HG03354 (cell line): Measurements from ENCODE around the gene CSNK1D.
"Not testable (repeated sequence)": the region's sequence is repeated elsewhere in the genome, so short reads cannot be mapped to it uniquely, and the experiment has no call there.

ENCODE experiments used
- ATAC-seq: cut with Tn5 transposase; IDR thresholded peaks from one replicate; pipeline ENCODE4 v1.9.1; 2021; ENCODE audit warnings: mild to moderate bottlenecking; ENCODE audit not compliant: unreplicated experiment, poor library complexity, severe bottlenecking

Gene CSNK1D

DNA sequence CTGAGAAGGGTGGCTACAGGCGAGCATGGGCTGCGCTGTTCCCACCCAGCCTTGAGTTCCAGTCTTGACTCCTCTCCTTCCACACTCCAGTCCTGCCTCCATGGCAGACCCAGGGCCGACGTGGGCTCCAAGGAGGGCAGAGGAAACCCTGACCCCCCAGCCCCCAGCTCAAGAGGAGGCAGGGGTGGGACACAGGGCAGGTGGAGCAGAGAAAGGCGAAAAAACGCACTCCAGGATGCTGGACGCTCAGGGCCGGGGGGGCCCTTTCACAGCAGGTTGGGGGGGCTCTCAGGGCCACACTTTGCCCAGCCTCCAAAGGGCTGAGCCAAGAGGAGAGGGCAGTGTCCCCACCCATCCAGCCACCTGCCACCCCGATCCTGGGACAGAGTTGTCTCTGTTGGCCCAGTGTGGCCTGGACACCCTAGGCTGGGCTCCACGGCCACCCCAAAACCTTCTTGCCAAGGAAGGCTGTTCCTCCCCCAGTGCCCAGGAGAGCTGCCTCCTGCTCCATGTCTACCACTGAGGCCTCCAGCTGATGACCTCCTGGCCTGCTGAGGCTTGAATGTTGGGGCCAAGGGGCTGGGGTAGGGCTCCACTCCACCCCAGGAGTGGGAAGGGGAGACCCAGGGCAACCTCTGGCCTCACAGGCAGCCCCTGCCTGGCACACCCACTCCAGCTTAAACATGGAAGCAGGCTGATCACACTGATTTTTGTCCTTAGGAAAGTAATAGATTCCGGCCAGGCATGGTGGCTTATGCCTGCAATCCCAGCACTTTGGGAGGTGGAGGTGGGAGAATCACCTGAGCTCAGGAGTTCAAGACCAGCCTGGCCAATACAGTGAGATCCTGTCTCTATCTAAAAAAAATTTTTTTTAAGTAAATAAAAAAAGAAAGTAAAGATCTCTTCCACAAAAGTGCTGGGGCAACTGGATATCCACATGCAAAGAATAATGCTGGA, 53.5 kb downstream of the CSNK1D start:
- ATAC-seq = no peak

DNA sequence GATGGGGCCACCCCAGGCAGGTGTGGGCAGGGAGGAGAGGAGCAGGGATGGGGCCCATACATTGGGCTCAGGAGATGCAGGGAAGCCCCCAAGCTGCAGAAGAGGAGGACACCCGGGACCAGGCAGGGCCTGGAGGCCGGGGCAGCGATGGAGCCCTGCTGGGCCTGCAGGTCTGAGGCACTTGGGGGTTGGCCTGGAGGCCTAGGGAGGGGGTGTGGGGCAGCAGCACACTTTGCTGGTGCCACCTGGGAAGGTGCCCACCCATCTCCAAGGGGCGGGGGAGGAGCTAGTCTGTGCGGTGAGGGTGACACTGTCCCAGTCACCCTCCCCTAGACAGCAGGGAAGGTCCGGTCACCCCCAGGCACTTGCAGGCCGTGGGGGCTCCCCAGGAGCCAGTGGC, 54.4 kb downstream of the CSNK1D start:
- no peak for ATAC-seq

DNA sequence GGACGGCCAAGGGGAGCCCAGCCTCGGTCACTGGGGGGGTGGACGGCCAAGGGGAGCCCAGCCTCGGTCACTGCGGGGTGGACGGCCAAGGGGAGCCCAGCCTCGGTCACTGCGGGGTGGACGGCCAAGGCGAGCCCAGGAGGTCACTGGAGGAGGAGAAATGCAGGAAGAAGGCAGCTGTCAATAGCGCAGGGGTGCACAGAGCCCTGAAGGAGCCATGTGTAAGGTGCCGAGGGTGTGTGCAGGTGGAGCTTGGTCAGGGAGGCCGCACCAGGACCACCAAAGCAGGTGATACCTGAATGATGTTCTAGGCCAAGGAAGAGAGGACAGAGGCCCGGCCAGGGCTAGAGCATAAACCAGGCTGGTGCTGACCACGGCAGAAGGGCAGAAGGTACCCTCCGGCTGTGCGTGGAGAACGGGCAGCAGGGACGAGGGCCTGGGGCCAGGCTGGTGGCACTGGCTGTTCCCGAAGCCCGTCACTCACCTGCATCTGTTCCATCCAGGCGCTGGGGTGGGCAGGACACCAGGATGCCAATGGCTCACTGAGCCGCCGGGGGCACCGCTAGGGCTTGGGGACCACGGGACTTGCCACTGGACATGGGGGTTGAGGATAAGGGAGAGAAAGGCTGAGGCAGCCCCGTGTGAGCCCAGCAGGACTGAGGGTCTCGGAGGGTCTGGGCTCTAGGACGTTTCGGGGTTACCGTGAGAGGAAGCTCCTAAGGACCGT, 55.0 kb downstream of the CSNK1D start:
- no peak for ATAC-seq

DNA sequence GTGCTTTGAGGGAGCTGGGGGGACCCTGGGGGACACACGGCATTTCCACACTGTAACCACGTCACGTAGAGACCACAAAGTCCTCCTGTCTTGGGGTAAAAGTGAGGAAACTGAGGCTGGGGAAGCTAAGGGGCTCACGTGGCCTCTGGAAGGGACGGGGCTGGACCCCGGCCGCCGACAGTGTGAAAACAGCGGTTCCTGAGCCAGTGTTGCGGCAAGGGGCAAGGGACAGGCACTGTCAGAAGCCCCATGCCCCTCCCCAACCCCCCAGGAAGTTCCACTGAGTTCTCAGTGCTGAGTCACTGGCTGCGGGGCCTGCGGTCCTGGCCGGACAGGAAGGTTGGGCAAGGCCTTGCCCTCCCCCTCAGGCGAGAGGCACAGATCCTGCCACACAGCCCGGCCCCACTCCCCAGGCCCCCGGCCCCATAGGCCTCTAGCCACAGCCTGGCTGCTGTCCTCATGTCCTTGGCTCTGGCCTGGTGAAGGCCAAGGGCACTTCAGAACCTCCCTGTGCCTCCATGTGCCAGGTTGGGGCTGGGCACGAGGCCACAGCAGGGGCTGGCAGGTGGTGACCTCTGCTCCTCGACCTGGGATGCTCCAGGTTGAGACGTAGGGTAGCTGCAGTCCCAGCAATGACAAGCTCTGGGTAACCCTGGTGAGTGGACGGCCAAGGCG, 55.8 kb downstream of the CSNK1D start:
- no peak for ATAC-seq

DNA sequence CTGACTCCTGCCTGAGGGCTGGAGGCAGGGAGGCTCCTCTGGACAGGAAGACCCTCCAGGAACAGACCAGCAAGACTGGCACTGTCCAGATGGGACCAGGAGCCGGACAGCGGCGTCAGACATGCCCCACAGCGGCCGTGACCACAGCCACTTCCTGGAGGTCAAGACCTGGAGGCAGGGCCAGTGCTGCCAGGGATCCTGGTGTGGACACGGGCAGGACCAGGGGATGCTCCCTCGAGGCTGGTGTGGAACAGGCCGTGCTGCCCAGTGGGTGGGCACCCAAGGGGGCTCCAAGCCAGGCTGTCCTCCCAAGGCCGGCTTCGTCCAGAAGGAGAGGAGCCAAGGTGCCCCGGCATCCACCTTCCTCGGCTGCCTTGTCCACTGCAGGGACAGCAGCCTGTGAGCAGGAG, 56.4 kb downstream of the CSNK1D start:
- no peak for ATAC-seq

DNA sequence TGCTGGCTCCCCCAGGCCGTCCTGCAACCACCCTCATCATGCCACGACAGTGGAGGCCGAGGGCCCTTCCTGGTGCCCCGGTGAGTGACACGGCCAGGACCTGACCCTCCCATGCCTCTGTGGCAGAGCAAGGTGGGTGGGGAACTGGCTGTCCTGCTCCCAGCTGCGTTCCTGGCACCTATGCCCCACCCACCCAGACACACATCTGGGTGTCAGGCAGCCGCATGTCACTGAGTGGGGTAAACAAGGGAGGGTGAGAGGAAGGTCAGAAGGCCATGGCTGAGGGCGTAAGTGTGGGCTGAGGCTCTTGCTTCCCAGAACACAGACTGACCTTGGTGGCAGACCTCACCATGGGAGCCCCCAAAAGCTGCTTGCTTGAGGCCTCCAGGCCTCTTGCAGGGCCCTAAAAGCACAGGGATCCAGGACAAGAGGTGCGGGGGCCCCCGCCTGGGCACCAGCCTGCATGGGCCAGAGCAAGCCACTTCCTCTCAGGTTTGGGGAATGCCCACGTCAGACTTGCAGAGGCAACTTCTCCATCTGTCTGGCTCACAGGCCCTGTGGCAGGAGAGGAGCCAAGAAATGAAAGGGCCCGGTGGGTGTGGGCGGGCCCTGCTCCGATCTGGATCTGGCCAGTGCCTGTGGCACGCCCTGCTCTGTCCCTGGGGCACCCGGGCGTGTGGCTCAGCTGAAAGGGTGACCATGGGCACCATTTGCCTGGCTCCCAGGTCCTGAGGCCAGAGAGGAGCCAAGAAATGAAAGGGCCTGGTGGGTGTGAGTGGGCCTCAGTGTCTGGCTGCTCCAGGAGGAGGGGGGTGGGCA, 57.0 kb downstream of the CSNK1D start:
- ATAC-seq = no peak

DNA sequence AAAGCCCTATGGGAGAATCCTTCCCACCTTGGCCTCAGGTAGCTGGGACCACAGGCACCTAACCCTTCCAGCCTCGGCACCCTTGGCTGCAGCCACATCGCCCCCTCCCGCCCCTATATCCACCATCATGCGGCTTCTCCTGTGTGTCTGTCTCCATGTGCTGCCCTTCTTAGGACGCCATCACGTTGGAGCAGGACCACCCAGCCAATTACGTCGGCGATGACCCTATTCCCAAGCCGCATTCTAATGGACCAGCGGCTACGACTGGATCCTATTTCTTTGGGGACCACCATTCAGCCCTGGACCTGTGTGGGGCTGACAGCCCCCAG, 57.6 kb downstream of the CSNK1D start:
- ATAC-seq = no peak

DNA sequence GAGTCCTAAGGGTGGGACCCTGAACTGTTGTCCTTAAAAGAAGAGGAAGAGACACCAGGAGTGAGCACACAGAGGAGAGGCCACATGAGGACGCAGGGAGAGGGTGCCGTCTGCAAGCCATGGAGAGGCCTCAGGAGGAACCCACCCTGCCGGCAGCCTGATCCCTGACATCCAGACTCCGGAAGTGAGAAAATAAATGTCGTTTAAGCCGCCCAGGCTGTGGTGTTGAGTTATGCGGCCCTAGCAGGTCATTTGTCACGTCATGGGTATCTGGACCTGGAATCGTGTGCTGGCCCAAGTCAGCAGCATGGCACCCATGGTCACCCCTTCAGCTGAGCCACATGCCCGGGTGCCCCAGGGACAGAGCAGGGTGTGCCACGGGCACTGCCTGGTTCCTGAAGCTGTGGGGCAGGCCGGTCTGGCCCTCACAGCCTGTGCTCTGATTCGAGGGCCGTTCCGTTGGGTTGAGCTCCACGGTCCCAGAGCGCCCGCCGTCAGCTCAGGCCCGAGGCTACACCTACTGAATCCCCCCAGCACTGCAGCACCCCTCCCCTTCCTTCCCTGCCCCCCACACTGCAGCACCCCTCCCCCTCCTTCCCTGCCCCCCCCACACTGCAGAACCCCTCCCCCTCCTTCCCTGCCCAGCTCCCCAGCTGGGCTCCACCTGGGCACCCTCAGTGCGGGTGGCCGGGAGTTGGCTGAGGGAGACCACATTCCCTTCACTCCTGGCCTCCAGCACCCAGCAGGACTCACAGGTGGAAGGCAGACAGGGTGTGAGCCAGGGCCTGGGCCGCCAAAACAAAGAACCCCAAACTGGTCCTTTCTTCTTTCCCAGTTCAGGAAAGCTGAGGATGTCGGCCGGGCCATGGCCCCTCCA, 58.2 kb downstream of the CSNK1D start:
- ATAC-seq = no peak

DNA sequence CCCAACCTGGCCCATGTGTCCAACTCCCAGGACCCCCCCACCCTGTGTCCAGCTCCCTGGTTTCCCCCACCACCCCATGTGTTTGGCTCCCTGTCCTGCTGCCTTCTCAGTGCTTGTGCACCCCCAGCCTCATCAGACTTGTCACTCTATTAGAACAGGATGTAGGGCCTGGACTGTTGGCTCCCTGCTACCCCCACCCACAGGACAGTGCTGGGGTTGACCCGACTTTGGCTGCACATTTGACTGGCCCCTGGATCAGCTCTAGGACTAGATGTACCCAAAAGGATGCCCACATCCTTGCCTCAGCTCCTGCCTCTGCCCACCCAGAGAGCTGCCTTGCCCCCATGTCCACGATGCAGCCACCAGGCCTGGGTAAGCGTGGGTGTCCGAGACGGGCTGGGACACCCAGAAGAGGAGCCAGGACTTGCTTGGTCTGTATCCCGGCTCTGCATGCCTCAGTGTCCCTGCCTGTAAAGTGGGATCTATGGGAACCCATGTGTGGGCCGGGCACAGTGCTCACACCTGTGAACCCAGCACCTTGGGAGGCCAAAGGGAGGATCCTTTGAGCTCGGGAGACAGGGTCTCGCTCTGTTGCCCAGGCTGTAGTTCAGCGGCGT, 59.4 kb downstream of the CSNK1D start:
- no peak for ATAC-seq

DNA sequence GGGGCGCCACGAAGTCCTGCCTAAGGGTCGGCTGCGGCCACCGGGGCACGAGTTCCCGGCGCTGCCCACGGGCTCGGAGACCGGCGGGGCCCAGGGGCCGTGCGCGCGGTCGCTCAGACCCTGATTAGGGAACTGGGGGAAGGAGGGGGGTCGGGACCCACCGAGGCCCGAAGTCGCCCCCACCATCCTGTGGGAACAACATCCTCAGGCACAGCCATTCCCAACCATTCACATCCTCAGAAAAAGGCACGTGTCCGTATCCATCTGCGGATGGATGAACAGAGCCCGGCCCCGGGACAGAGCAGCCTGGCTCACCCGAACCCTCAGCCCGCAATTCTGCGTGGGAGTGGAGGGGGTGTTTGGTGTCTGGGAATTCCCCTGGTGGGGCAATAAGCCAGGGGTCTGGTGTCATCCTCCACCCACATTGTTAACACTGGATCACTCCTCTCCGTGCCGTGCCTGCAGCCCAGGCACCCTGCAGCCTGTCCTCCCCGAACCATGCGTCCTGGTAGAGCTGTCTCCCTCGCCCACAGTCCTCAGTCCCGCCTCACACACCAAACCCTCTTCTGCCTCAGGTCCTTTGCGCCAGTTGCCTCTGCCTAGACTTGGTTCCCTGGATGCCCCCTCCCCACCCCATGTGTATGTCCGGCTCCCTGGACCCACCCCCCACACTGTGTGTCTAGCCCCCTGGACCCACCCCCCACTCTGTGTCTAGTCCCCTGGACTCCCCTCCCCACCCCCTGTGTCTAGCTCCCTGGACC, 60.1 kb downstream of the CSNK1D start:
- ATAC-seq = peak; percentile 11

DNA sequence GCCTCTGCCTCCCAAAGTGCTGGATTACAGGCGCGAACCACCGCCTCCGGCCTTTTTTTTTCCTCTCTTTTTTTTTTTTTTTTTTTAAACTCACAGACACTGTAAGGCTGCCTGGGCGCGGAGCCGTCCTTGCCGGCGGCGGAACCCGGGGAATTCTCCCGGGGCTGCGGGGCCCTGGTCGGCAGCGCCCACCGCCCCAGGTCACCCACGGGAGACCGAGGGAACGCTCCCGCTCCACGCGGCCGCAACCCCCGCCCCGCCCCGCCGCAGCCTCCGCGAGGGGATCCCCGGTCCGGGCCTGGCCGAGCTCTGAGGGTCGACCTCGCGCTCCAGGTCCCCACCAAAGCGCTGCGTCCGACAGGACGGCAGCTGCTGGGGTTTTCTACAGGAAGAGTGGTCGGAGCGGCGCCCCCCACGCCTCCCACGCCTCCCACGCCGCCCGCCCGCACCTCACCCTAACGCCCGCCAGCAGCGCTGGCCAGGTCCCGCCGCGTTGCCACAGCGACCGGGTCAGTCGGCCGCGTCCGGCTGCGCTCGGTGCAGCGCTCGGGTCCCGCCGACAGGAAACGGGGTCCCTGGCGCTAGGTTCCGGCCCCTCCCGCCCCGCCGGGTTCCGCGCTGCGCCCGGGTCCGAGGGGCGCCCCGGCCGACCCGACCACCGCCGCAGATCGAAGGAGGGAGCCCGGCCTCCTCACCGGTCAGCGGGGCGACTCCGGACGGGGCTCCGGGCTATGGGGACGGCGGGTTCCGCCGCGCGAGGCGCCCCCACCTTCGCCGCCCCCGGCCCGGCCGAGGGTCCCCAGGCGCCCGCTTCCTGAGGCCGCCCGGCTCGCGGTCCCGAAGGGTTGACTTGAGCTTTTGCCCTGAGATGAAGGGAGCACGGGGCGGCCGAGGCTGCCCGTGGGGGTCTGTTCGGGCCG, 60.9 kb downstream of the CSNK1D start, which contains the start of gene CCDC57:
Gene CCDC57 (minus strand): TSS at position 512 of the 920 bp plus-strand sequence. CDS start 10,898 bp downstream, outside the sequence.
- ATAC-seq = peak; percentile 71

DNA sequence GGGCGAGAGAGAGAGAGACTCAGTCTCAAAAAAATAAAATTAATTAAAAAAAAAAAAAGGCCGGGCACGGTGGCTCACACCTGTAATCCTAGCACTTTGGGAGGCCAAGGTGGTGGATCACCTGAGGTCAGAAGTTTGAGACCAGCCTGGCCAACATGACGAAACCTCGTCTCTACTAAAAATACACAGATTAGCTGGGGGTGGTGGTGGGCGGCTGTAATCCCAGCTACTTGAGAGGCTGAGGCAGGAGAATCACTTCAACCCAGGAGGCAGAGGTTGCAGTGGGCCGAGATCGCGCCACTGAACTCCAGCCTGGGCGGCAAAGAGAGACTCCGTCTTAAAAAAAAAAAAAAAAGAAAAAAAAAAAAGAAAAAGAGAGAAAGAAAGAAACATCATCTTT, 62.8 kb downstream of the CSNK1D start:
- not testable (repeated sequence) for ATAC-seq

DNA sequence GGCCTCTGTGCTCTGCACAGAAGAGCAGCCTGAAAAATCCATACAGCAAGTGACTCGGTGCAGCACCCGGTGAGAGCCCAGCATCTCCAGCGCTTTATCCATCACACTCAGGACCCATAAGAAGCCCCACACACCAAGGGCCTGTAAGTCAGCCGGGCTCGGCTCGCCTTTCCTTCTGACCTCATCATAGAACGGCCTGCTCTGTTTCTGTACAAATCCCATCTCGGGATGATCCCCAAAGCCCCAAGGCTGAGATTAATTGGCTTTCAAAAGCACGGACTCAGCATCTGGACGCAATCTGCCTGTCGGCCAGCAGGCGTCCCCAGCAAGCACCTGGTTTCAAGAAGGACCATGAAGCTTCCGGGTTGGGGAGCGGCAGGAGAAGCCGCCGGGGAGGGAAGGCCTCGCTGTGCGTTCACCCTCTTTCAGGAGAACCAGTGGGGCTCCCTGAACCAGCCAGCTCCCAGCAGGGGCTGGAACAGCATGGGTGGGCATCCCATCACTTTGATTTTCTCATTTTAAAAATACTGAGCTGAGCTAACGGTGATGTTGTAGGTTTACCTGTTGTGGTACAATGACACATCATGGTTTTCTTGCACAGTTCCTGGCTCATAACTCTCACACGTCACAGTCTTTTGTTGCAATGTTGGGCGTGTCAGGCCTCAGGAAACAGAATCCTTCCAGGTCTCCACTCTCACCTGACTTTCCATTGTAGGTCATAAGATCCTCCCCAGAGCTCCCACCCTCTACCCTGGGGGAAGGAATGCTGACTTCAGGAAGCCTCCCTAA, 67.6 kb downstream of the CSNK1D start:
- ATAC-seq = peak; percentile 59

DNA sequence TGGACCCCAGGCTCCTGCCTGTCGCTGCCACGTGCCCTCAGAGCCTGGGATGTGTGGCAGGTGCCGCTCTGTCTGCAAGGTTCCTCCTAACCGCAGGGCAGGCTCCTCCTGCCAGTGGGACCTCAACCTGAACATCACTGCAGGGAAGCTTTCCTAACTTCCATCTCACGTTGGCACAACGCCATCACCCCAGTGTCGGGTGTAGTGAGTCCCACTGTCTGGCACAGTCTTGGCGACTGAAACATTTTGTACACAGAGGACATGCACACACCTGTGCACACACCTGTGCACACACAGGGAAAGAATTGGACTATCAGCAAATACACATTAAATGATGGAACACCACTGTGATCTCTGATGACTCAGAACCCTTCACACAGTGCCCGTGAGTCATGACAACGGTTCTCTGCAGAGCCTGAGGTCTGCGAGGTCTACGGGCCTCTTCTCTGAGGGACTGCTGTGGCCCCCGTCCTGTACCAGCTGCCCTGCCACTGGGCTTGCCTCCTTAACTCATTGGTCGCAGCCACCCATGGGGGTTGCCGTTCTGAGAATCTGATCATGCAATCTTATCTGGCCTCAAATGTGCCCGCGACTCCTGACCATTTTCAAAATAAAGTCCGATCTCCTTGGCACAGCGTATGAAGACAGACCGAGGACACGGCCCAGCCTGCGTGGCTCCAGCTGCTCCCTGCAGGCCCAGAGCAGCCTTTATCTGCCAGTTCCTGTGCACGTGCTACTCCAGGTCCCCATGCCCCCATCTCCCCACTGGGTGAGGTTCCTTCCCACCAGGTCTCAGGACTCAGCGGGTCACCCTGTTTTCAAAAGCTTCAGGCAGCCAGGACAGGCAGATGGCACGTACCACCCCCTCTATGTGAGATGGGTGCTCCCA, 68.4 kb downstream of the CSNK1D start:
- no peak for ATAC-seq

DNA sequence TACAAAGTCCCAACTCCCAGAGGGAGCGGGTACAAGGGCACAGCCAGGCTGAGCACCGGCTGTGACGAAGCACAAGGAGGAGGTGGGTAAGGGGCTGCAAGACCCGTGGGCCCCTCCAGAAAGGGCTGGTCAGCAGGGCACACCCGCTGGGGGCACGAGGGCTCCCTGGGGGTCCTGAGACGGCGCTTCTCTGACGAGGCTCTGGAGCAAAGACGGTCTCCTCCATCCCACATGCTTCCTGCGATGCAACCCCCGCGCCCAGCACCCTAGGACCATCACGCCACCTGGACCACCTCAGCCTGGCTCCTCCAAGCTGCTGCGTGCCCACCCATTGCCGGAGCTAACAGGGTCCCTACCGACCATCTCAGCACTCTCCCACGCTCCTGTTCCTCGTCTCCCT, 69.6 kb downstream of the CSNK1D start:
- no peak for ATAC-seq
